GM21390 (cell line): ENCODE results near the gene CSMD2.

Source experiments
- ATAC-seq: cut with Tn5 transposase; IDR thresholded peaks from one replicate; pipeline ENCODE4 v1.9.1; 2021; ENCODE audit not compliant: unreplicated experiment

CSMD2 gene

GRCh38 chr1:33725037-33725436 is 440.0 kb downstream of the CSMD2 start:
- ATAC-seq = no peak

- ATAC-seq = no peak
Measured at GRCh38 chr1:33724348-33724747, 440.7 kb downstream of the CSMD2 start.

DNA sequence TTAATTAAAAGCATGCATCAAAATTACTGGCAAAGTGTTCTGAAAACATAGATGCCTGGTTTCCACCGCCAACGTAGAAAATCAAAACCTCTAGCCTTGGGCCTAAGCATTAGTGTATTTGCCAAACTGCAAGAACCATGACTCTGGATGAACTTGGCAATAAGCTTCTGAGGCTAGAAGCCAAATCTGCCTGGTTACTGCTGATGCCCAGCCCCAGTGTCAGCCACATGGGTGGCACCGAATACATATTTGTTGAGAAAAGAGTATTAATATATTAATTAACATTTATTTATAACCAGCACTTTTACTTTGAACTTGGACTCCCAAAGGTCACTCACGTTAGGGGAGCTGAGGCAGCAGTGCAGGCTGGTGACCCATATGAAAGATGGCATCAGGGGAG is 441.8 kb downstream of the CSMD2 start:
- ATAC-seq = no peak

DNA sequence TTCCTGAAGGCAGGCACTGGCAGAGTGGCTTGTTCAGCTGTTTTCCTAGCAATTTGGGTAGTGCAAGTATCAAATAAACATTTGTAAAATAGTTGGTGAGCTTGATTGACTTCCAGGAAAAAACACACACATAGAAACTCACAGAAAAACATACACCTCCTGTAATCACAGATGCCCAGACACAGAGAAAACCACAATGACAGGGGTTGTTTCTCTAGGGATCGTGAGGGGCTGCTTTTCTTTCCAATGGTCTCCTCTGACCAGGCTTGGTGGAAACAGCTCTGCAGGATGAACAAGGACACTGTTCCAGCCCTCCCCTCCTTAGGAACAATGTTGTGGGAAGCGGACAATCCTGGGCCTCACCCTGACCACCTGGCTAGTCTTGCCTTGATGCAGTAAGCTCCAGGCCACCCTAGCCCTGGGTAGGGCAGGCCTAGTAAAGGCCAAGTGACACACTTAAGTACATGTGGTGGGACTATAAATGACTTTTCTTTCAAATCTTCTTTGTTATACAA is 443.7 kb downstream of the CSMD2 start:
- ATAC-seq = no peak

DNA sequence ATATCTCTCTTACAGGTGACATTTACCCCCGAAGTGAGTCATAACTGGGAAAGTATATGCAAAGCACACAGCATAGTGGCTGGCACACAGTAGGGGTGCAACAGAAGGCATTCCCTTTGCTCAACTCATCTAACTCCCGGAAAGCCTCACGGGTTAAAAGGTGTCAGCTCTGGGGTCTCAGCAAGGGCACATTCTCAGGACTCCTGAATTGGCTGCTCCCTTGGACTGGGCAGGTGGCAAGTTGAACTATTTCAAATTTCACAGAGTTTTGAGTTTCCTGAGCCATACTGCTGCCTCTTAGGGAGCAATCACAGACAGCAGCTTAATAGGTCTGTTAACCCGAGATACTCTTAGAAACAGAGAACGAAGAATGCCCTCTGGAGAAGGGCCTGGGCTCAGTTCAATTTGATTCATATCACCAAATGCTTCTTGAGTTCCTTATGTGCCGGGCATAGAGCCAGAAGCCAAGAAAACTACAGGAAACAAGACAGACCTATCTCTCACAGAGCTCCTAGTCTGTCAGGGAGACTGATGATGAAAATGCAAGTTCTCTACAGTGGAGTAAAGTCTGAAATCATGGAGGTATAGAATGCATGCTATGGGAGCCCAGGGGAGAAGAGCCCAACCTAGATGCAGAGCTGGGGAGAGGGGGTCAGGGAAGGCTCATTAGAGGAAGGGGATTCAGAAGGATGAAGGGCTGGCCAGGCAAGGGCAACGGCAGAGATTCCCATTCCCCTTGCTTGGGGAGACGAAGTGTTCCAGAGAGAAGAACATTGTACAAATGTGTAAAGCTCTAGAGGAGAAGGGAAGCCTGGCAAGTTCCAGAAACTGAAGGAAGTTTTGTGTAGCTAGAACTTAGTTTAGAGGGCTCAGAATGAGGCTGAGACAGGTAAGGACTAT is 445.0 kb downstream of the CSMD2 start:
- no peak for ATAC-seq

DNA sequence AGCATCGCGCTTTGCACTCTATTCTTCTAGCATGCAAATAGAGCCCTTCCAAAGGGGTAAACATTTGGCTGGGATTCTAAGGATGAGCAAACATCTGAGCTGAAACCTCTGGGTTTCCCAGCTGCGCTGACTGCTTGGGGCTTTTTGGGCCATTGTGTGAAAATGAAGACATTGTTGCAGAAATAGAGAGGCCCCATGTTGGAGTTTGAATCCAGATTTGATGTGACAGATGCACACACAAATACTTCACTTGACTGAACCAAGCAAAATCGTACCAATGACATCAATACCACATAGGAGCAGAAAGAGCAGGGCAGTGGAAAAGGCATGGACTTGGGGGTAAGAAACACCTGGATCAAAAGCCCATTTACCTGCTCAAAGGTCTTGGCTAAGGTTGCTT is 445.7 kb downstream of the CSMD2 start:
- ATAC-seq = no peak

DNA sequence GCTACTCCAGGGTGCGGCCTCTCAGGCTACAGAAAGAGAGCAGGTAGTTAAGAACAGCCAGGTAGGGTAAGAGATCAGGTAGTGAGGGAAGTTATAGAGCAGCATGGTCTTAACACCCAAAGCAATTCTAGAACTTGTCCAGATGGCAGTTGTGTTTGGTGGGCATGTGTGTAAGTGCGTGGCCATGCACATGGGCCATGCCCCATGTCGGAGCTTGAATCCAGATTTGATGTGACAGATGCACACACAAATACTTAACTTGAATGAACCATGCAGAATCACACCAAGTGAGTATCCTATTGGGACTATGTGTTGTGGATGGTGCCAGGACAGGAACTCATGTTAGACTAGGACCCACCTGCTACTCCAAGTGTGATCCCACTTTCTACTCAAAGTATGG is 446.8 kb downstream of the CSMD2 start:
- ATAC-seq = no peak

- no peak for ATAC-seq
Measured at GRCh38 chr1:33716976-33717688, 447.9 kb downstream of the CSMD2 start.

GRCh38 chr1:33715195-33715811 is 449.7 kb downstream of the CSMD2 start:
- no peak for ATAC-seq

DNA sequence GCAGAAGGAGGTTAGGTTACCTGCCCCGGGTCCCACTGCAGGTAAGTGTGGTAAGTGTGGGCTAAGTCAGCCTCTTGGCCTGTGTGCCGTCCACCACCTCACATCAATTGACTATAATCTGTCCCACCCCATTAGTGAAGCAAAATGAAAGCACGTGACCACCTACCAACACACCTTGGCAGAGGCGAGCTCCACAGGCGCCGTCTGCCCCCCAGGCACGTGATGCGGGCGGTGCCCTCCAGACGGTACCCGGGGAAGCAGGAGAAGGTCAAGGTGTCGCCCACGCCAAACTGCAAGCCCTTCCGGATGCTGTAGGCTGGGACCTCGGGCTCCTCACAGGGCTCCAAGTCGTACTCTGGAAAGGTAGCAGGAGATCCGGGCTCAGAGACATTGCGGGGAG is 450.6 kb downstream of the CSMD2 start:
- no peak for ATAC-seq

DNA sequence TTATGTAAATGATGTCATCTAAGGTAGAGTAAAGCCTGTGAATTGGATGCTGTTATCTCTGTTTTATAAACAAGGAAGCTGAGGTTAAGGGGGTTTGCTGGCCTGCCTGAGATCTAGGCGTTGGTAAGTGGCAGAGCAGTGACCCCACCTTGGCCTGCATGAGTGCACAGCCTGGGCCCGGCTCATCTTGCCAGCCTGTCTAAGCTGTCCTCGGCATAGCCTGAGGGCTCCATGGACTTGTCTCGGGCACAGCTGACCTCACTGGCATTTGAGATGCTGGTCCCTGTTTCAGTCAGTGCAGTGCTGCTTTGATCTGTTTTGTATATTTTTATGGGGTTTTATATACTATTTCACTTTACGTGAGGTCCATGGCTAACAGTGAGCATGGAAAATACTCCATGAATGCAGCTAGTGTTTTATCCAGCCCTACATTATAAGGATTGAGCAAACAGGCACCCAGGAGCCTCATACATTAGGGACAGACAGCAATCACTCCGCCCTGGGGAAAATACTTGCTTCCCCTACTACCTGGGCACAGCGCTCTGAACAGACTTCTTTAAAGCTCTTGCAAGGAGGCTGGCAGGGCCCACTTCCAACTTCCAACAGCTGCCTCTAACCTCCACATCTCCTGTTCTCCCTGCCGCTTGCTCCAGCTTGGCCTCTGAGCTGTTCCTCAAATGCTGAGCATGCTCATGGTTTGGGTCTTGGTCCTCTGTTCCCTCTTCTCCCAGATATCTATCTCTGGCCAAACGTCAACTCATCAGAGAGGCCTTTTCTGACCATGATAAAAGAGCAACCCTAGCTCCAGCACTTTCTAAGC is 451.8 kb downstream of the CSMD2 start:
- no peak for ATAC-seq

DNA sequence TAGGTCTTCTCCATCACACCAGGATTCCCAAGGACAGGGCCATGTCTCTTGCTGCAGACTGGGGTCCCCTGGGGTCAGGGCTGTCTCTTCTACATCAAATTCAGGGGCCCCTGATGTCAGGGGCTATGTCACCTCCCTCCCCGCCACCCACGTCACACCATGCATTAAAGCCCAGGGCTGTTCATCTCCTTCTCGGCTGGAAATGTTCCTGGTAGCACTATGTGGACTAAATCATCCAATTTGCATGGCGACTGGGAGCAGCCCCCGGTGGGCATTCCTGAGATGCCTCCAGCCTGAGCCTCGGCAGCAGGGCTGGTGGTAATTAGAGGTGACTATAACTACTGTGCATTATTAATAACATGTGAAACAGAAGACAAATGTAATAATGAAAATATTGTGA is 452.8 kb downstream of the CSMD2 start:
- ATAC-seq = no peak

DNA sequence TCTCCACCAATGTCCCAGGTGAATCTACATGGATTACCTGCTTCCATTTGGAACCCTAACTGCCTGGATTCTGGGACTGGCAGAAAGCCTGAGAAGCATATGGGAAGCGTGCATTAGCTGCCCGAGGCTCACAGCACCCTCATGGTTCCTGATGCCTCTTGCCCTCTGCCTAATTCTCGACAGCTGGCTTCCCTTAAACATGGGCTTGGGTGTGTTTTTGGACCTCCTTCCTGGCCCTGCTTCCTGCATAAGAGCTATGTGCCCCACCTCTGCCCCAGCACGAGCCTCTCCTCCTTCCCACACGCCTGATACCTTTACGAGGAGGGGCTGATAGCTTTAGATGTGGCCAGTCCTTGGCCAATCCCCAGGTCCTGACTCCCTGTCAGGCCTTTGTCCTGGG is 453.5 kb downstream of the CSMD2 start:
- no peak for ATAC-seq

DNA sequence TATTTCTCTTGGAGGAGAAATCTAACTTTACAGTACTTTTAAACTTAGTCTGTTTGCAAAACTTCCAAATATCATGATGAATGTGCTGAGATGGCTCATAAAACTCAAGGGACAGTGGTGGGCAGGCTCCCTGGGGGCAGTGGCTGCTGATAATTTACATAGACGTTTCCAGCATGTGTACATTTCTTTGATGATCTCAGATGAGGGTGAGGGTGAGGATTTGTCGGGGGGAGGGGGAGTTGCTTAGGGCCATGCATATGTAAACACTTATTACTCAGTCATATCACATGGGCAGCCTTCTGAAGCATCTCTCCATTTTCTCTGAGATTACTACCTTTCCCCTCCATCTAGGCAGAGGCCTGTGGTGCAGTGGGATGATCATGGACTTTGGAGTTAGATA is 454.1 kb downstream of the CSMD2 start:
- ATAC-seq = no peak

DNA sequence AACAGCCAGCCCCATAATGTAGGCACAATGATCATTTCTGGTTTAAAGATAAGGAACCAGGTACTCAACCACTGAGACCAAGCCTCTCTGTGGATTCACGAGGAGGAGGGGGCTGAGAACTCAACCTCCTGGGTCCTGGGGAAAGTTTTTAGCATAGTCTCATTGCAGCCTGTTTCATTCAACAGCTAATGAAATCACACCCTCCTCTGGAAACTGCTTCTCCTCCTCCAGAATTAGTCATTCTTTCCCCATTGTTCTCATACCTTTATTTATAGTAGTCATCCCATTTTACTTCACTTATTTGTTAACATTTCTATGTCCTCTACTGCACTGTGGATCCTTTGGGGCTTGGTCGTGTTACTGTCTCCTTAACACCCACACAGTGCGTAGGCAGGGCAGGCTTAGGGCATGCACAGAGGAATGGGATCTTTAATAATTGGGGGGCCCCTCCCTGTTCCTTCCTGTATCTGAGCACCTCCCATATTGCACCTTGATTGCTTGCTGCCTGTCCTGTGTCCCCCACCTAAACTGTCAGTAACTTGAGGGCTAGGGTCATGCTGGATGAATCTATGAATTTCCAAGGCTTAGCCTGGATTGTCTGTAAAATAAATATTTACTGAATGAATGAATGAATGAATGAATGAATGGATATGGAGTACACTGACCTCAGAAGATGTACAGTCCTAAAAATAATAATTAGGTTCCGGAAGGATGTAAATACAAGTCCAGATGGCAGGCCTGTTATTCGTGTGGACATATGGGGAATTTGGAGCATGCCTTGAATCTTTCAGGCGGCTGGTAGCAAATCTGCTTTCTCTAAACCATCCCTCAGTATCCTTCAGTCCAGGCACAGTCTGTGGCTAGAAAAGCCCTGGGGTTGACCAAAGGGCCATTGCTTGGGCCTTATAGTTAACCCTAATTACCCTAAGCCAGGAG is 455.0 kb downstream of the CSMD2 start:
- ATAC-seq = no peak

DNA sequence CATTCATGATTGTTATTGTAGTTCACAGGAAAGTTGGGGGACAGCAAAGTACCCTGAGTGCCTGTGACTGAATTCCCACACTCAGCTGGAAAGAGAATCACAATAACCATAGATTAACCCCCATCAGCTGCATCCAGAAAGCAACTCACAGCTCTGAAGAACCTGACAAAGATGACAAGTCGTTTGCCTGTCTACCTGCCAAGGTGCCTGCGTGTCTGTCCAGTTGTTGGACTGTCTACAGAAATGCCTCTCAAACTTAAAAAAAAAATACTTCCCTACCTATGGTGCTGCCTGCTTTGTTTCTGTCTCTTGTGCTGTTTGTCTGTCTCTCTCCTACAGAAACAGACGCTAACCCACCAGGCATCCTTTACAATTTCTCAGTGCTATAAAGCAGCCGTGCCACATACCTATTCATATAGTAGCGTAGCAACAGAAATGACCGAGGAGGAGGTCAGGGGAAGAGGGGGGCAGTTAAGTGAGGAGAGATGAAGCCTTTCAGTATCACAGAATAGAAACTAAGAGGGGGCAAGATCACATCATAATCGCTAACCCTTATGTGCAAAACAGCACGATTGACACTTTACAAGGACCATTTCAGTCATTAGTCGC is 455.8 kb downstream of the CSMD2 start:
- no peak for ATAC-seq

GRCh38 chr1:33706634-33707255 is 458.3 kb downstream of the CSMD2 start:
- no peak for ATAC-seq

DNA sequence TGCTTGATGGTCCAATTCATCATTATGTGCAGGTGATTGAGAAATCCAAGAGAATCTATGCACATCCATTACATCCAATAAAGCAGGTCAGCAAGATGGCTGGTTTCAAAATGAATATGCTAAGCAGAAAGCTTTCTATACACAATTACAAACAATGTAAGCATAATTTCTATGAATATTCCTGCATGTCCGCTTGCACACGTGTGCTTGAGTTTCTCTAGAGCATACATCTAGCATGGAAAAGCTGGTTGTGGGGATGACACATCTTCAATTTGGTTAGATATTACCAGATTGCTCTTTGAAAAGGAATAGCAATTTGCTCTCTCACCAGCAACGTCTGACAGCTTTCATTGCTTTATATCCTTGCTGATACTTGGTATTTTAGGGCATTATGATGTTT is 461.6 kb downstream of the CSMD2 start:
- no peak for ATAC-seq
